GM10266 (cell line): Measurements from ENCODE around the gene BICD1.
A peak's percentile ranks its signal among the peaks of the same experiment; 100 is the strongest.

Source experiments
- DNase-seq: peaks from one replicate; pipeline ENCODE4 v3.0.0; 2012; ENCODE audit errors: extremely low spot score
- TF ChIP-seq, protein P1 (sequence below): IDR thresholded peaks from 2 replicates; pipeline ENCODE4 v1.5.1; 2012; ENCODE audit warnings: mild to moderate bottlenecking, low read depth; ENCODE audit not compliant: control insufficient read depth, insufficient read depth; ENCODE audit errors: missing control alignments

BICD1 gene

DNA sequence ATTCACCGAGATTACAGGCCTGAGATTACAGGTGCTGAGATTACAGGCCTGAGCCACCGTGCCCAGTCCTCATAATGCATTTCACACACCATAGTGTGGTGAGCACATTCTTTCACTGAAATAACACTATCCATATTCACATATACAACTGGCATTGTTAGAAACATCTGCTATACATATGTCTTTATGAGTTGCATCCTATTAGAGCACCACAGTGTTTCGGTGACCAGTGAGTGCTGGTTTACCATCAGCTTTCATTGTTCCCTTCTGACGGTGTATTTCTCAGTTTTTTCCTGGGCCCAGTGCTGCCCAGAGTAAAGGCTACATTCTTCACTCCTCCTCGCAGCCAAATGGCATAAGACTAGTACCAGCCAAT is 196.5 kb downstream of the BICD1 start:
- TF ChIP-seq, protein P1, sequence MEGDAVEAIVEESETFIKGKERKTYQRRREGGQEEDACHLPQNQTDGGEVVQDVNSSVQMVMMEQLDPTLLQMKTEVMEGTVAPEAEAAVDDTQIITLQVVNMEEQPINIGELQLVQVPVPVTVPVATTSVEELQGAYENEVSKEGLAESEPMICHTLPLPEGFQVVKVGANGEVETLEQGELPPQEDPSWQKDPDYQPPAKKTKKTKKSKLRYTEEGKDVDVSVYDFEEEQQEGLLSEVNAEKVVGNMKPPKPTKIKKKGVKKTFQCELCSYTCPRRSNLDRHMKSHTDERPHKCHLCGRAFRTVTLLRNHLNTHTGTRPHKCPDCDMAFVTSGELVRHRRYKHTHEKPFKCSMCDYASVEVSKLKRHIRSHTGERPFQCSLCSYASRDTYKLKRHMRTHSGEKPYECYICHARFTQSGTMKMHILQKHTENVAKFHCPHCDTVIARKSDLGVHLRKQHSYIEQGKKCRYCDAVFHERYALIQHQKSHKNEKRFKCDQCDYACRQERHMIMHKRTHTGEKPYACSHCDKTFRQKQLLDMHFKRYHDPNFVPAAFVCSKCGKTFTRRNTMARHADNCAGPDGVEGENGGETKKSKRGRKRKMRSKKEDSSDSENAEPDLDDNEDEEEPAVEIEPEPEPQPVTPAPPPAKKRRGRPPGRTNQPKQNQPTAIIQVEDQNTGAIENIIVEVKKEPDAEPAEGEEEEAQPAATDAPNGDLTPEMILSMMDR: no peak
- no peak for DNase-seq

DNA sequence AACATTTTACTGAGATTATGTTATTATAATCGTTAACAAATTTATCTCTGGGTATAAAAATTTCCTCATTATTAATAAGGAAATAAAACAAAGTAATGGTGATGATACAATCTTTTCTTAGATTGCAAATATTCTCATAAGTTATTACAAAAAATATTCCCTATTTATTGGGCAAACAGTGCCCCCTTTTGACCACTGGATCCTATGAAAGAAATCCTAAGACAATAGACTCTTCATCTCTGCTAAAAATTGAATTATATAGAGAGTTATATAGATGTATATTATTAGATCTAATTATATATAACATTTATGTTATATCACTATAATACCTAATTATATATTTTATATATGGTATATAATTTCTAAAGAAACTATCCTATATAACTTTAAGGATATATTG is 198.5 kb downstream of the BICD1 start:
- no peak for DNase-seq
- TF ChIP-seq, protein P1: peak; percentile 26

DNA sequence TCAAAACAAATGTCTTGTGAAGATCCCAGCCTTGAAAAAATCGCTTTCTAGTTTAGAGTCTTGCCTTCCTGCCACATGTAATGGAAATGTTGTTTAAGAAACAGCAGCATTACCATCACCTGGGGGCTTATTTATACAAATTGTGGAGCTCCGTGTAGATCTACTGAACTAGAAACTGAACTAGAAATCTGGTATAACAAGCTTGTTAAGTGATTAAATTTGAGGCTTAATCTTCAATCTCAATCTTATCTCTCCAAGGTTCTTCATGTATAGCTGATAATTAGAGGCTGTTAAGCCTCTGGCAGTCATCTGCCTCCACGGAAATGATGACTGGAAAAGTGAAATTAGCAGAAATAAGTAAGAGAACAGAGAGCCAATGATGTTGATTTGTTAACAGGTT is 200.7 kb downstream of the BICD1 start:
- DNase-seq: no peak
- TF ChIP-seq, protein P1: no peak

DNA sequence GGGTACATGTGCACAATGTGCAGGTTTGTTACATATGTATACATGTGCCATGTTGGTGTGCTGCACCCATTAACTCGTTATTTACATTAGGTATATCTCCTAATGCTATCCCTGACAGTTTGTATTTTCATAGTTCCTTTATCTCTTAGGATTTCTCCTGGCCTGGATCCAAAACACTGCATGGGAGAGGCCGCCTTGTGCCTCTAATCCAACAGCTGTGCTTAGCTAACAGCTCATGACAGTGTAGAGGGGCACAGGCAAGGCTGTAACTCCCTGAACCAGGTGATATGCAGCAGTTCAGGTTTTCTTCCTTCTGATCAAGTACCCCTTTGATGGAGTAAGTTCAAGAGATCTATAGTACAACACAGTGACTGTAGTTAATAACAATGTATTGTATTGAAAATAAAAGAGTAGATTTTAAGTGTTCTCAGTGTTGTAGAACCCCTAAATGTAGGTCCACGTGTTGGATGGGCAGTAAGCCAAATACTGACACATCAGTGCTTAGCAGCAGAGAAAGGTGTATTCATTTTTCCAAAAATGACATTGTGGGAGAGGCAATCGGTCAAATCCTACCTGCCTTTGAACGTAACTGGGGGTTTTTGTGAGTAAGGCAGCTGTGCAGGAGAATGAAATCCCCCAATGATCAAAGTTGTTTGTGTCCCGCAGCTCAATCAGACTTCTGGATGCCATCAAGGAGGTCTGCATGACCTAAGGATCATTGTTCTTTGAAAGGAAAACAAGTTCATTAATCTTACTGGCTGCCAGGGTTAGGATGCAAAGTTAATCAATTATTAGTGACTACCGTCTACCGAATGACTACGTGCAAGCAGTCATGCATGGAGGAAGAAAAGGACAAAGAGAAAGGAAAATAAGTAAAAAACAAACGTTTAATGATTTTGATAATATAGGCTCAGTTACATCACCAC is 203.4 kb downstream of the BICD1 start:
- TF ChIP-seq, protein P1: no peak
- no peak for DNase-seq

DNA sequence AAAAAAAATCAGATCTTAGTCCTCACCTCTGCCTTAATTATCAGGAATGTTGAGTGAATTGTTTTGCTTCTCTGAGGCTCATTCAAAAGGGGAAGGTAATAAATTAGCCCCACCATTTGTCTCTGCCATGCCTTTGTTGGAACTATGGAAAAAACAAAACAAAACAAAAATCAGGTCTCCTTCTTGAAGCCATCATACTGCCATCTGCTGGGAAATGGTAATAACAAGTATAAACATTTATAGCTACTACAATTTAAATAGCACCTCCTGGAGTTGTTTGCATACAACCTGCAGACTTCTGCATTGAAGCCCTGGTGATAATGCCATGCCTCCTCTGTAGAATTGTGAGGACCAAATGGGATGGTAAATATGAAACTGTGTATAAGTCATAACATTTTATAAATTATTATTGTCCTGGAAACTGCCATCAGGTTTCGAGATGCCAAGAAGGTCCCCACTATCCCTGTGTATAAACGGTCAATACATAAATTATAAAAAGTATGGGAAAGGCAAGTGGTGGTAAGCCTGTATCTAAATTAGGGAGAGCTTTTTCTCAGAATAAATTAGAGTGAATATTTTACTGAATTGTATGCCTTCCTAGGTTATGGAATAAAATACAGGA is 205.5 kb downstream of the BICD1 start:
- TF ChIP-seq, protein P1: peak; percentile 44

DNA sequence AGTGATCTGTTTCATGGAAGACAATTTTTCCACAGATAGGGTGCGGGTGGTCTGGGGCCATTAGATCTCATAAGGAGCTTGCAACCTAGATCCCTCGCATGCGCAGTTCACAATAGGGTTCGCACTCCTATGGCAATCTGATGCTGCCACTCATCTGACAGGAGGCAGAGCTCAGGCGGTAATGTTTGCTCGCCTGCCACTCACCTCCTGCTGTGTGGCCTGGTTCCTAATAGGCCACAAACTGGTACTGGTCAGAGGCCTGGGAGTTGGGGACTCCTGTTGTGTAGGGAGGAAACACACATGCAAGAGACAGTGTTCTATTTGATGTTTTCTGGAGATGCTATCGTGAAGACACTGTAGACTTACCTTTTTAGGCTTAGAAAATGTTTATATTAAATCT is 215.7 kb downstream of the BICD1 start:
- TF ChIP-seq, protein P1: no peak
- DNase-seq: no peak

More for the DNA sequence above, 205.5 kb downstream of the BICD1 start:
- peak; percentile 32 for DNase-seq

DNA sequence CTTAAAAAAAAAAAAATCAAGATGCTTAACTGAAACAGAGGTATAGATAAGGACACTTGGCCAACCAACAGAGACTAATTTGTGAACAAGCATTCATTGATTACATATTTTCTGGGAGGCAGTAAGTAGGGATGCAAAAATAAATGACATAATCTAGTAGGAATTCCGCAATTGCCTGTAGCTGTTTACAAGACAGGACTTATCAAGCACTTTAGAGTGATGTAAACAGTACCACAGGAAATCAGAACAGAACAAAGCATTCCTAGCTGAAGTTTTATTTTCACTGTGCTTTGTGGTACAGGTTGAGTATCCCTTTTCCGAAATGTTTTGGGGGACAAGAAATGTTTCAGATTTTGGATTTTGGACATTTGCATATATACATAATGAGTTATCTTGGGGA is 224.5 kb downstream of the BICD1 start:
- TF ChIP-seq, protein P1: no peak
- no peak for DNase-seq
